ENCODE measurements around the gene COL12A1. TPM values are rescaled to one million over a fixed set of nuclear protein-coding genes. Genes with fewer than 3 reads are reported as not detected.

COL12A1 gene
- total RNA-seq, 4 donors from 2014 or later: 136 to 423 (median 275) TPM

DNA sequence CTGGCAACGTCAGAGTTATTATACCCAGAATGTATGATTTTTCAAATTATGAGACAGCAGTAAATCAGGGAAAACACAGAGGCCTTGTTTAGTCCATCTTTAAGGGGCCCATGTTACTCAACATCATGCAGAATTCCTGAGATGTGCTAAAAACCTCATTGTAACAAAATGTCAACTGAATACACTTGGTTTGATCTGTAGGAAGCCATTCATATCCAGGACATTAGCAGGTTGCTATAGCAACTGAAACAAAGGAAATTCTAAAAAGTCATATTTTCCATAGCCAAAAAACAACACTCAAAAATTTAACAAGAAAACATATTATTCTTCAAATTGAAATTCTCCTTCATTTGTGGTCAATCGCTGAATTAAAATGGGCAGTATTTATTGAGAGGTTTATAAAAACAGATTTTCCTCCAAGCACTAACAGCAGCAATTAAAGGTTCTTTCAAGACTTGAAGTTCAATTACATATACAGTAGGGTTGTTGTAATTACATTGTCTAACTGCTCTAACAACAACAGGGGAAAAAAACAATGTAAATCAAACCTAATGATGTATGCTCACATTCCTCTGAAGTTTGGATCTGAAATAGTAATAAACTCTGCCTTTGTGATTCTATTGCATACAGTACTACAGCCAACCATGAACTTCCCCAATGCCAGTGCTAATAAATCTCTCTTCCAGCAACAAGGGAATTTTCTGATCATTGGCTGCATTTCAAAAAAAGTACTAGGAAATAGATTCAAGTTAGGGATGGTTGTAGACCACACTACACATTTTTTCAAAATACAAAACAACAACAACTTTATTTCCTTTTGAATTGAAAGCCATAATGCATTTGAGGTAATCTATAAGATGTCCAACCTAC, 34.9 kb downstream of the COL12A1 start:
- H3K27me3 ChIP-seq: no peaks in the 10 kb centered on the region
- intact Hi-C loops (cut with DNase I; ENCODE audit: low total_unique reads): no loop called here
- no peaks in the 10 kb centered on the region for H3K36me3 ChIP-seq
- H3K4me3 ChIP-seq: no peak overlapping the region
- H3K4me1 ChIP-seq: peaks cover 3 to 10% of the 10 kb centered on the region in 2 donors
- H3K27ac ChIP-seq: peak overlapping the region; percentile 21 to 57
- no peaks in the 10 kb centered on the region for H3K9me3 ChIP-seq
- DNase-seq: no peak
- TF ChIP-seq, protein P1, sequence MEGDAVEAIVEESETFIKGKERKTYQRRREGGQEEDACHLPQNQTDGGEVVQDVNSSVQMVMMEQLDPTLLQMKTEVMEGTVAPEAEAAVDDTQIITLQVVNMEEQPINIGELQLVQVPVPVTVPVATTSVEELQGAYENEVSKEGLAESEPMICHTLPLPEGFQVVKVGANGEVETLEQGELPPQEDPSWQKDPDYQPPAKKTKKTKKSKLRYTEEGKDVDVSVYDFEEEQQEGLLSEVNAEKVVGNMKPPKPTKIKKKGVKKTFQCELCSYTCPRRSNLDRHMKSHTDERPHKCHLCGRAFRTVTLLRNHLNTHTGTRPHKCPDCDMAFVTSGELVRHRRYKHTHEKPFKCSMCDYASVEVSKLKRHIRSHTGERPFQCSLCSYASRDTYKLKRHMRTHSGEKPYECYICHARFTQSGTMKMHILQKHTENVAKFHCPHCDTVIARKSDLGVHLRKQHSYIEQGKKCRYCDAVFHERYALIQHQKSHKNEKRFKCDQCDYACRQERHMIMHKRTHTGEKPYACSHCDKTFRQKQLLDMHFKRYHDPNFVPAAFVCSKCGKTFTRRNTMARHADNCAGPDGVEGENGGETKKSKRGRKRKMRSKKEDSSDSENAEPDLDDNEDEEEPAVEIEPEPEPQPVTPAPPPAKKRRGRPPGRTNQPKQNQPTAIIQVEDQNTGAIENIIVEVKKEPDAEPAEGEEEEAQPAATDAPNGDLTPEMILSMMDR (IDR thresholded peaks at IDR 0.05): no peak
- no peak for TF ChIP-seq POLR2A (IDR thresholded peaks at IDR 0.05)

DNA sequence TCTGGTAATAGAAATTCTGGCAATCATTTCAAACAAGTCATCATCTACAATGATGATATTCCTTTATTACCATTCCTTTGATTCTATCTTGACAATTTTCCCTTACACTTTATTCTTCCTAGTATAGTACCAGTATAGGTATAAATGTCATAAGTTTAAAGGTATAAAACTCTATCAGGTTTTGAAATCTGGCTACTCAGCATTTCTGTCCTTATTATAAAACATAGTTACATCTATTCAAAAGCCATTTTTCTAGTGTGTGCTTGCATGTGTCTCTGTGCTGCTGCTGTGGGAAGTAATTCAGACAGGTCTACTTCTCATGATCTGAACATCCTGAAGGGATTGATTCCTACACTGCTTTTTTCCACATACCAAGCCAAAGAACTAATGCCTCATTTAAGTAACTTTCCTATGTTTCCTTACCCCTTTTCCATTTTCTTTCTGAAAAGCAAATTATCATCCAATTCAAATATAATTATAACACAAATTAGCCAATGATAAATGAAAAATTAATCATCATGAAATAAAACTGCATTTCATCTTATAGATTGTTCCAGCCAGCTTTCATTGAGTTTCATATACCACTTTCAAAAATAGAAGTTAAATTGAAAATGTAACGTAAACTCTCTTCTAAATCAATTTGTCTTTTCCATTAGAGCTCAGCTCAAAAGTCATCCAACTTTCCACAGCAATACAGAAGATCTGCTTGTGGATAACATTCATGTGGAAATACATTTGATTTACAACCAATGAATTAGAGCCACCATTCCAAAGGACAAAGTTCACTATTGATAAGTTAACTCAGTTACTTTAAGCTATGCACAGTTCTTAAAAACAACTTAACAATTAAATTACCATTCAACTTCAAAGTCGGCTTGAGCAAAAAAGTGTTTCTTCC, 35.9 kb downstream of the COL12A1 start:
- no peaks in the 10 kb centered on the region for H3K27me3 ChIP-seq
- H3K4me1 ChIP-seq: peaks cover 3 to 10% of the 10 kb centered on the region in 2 donors
- no peak for DNase-seq
- no peaks in the 10 kb centered on the region for H3K9me3 ChIP-seq
- TF ChIP-seq, protein P1 (IDR thresholded peaks at IDR 0.05): no peak
- no peak for TF ChIP-seq POLR2A (IDR thresholded peaks at IDR 0.05)
- no peaks in the 10 kb centered on the region for H3K36me3 ChIP-seq
- no peak overlapping the region for H3K4me3 ChIP-seq
- intact Hi-C loops (cut with DNase I; ENCODE audit: low total_unique reads): no loop called here
- no peak overlapping the region for H3K27ac ChIP-seq

DNA sequence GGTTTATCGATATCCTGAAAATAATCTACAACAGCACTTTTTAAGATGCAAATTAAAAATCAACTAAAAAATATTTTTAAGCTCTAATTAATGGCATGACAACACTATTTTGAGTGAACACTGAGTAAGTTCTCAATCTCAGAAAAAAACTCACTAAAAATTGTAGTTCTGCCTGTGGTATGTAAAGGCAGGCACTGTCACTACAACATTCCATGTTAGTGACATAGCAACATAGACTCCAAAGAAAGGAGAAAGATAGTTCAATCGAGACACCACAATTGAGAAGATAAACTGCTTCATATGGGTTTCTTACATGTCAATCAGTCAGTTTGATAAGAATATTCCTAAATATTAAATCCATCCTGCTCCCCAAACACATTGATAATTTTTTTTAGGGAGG, 38.0 kb downstream of the COL12A1 start:
- no peak for TF ChIP-seq POLR2A (IDR thresholded peaks at IDR 0.05)
- TF ChIP-seq, protein P1 (IDR thresholded peaks at IDR 0.05): no peak
- intact Hi-C loops (cut with DNase I; ENCODE audit: low total_unique reads): no loop called here
- Histone ChIP-seq H3K27me3 (no peaks in the 10 kb centered on the region), H3K4me3 (no peak overlapping the region), H3K27ac (peak overlapping the region in 1 of 2 donors; percentile 29), H3K36me3 (no peaks in the 10 kb centered on the region), H3K4me1 (peaks cover 3 to 10% of the 10 kb centered on the region in 2 donors), H3K9me3 (no peaks in the 10 kb centered on the region)
- no peak for DNase-seq

DNA sequence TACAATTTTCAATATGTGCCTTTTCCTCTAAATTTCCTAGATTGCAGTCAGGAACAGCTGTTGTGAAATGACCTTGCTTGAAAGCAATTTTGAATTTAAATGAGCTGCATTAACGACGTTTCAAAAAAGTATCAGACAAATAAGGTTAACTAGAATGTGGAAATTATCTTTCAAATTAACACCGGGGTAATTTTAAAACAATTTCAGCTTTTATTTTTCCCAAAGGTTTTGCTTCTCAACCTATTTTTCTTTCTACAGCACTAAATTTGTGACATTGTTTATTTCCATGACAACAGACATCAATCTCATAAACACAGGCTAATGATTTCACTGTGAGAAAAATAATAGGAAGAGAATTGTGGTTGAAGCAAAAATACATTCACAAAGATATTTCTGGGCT, 38.5 kb downstream of the COL12A1 start:
- Histone ChIP-seq H3K27ac (peak overlapping the region in 1 of 2 donors; percentile 29), H3K4me3 (no peak overlapping the region), H3K9me3 (no peaks in the 10 kb centered on the region), H3K36me3 (no peaks in the 10 kb centered on the region), H3K27me3 (no peaks in the 10 kb centered on the region), H3K4me1 (peaks cover 3 to 10% of the 10 kb centered on the region in 2 donors)
- TF ChIP-seq, protein P1 (IDR thresholded peaks at IDR 0.05): no peak
- TF ChIP-seq POLR2A (IDR thresholded peaks at IDR 0.05): no peak
- DNase-seq: no peak
- intact Hi-C loops (cut with DNase I; ENCODE audit: low total_unique reads): no loop called here
